C4-2B (cell line): ENCODE measurements around the gene ADPRS.

ENCODE experiments used
- H3K27ac ChIP-seq: fragments of 450-650 bp; 2 replicates; pipeline ENCODE4 v1.5.1; 2017
- CTCF ChIP-seq: fragments of 450-650 bp; conservative IDR thresholded peaks from 2 replicates; pipeline ENCODE4 v1.5.1; 2017; ENCODE audit warnings: mild to moderate bottlenecking
- ZFX ChIP-seq: fragments of 450-650 bp; IDR thresholded peaks from 2 replicates; pipeline ENCODE4 v1.6.1; 2017

The ADPRS gene

GRCh38 chr1:36111151-36111550 lies 22.5 kb downstream of the ADPRS start:
- TF ChIP-seq CTCF (no peak), ZFX (no peak)

GRCh38 chr1:36112823-36113222 lies 24.1 kb downstream of the ADPRS start:
- H3K27ac ChIP-seq: no peak overlapping the region
- TF ChIP-seq ZFX (no peak), CTCF (no peak)

More at GRCh38 chr1:36111151-36111550, 22.5 kb downstream of the ADPRS start:
- no peak overlapping the region for H3K27ac ChIP-seq

DNA sequence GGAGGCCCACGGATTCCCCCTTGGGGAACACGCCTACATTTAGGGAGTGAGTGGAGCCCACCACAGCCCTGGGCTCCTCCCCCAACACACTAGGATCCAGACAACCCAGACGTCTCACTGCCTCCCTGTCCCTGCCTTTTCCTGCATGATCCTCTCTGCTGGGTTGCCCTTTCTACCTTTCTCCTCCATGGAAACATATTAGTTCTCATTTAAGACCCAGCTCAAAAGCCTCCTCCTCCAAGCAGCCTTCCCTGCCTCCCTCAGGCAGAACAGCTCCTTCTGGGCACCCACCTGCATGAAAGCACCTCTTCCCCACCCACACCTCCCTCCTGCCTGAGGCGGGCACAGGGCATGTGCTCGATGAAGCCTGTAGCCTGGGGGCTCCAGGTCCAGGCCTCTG lies 25.7 kb downstream of the ADPRS start:
- no peak overlapping the region for H3K27ac ChIP-seq
- TF ChIP-seq CTCF: no peak
- no peak for TF ChIP-seq ZFX

DNA sequence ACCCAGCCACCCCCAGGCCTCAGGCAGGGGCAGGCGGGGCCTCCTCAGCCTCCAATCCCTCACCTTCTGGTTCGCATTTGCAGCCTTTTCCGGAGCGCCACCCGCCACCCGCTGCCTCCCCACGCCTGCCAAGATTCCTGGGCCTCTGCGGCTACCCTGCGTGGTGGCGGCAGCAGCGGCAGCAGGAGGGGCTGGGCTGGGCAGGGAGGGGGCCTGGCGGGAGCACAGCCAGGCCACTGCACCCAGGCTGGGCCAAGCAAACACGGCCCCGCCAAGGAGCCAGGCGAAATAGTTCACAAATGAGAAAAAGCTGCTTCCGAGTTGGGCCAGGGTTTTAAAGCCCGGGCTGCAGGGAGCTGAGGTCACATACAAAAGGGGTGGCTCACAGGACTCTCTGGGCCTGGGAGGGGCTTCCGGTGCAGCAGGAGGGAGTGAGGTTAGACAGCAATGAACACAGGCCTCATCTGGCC lies 26.5 kb downstream of the ADPRS start:
- no peak overlapping the region for H3K27ac ChIP-seq
- TF ChIP-seq CTCF (no peak), ZFX (no peak)

GRCh38 chr1:36115931-36116330 lies 27.2 kb downstream of the ADPRS start:
- no peak for TF ChIP-seq CTCF
- TF ChIP-seq ZFX: no peak

GRCh38 chr1:36116901-36117300 lies 28.2 kb downstream of the ADPRS start:
- no peak overlapping the region for H3K27ac ChIP-seq
- TF ChIP-seq CTCF (no peak), ZFX (no peak)

More at GRCh38 chr1:36115931-36116330, 27.2 kb downstream of the ADPRS start:
- no peak overlapping the region for H3K27ac ChIP-seq

DNA sequence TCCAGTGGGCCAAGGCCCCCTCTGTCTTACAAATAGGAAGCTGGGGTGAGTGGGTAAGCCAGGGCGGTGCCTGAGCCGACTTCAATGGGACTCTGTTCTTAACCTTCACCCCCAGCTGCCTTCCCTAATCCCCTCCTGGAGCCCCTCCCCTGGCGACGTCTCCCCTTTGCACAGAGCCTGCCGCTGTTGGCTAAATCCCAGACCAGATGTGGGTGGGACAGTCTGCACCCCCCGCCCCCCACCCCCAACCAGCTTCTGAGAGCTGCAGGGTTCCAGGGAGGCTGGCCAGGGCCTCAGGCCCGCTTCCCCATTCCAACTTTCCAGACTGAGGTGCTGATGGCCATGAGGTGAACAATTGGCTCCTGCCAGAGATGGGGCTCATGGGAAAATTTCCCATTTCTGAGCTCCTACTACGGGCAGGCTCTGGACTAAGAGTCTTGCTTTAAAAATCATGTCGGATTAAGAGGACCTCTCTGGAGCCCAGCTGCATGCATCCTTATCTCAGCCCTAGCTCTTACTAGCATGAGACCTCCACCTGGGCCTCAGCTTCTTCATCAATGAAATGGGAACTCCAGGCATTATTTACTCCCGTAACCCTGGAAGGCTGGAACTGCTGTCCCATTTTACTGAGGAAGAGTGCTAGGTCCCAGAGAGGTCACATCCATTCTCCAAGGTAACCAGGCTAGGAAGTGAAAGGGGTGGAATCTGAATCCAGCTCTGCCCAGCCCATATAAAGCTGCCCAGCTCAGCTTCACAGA lies 29.9 kb downstream of the ADPRS start:
- TF ChIP-seq CTCF (no peak), ZFX (no peak)
- no peak overlapping the region for H3K27ac ChIP-seq
